ENCODE results near the gene CADPS2. TPM values are rescaled to one million over a fixed set of nuclear protein-coding genes. Genes with fewer than 3 reads are reported as not detected.

CADPS2 gene
- total RNA-seq, 4 donors from 2014 or later = 27.7 to 46.2 (median 32.6) TPM

DNA sequence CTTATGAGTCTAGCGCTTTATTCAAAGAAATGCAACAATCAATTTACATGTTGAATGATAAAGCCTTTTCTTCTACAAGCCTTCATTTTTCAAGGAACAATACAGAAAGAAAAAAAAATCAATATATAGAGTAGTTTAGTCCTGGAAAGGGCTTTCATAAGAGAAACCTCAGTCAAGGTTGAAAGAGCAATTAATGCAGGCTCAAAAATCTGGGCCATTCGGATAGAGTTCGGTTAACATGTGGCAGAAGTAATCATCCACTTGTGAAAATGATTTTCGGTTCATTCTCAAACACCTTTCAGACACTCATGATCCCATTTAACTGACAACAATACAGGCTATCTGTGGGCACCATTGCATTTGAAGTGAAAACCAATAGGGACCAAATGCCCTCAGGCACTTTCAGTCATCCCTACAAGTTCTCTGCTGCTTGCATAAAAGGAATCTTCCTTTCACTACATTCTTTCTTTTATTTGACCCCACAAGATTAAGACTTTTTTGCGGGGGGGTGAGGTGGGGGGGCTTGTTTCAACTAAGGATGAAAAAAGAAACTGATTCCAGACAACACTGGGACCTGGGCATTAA is 365.2 kb downstream of the CADPS2 start:
- WGBS, 2 donors = 67 to 69% methylated on average over 5 of the region's 5 CpGs
- H3K9me3 ChIP-seq = no peaks in the 10 kb centered on the region
- H3K4me3 ChIP-seq (replicated peaks in 1 of 3) = no peak overlapping the region
- H3K36me3 ChIP-seq = no peaks in the 10 kb centered on the region
- H3K27ac ChIP-seq = no peak overlapping the region
- no peaks in the 10 kb centered on the region for H3K27me3 ChIP-seq
- TF ChIP-seq, protein P1, sequence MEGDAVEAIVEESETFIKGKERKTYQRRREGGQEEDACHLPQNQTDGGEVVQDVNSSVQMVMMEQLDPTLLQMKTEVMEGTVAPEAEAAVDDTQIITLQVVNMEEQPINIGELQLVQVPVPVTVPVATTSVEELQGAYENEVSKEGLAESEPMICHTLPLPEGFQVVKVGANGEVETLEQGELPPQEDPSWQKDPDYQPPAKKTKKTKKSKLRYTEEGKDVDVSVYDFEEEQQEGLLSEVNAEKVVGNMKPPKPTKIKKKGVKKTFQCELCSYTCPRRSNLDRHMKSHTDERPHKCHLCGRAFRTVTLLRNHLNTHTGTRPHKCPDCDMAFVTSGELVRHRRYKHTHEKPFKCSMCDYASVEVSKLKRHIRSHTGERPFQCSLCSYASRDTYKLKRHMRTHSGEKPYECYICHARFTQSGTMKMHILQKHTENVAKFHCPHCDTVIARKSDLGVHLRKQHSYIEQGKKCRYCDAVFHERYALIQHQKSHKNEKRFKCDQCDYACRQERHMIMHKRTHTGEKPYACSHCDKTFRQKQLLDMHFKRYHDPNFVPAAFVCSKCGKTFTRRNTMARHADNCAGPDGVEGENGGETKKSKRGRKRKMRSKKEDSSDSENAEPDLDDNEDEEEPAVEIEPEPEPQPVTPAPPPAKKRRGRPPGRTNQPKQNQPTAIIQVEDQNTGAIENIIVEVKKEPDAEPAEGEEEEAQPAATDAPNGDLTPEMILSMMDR (IDR thresholded peaks at IDR 0.05) = no peak
- TF ChIP-seq POLR2A (IDR thresholded peaks at IDR 0.05) = no peak
- intact Hi-C loops (cut with DNase I) = no loop called here
- no peak for DNase-seq
- no peaks in the 10 kb centered on the region for H3K4me1 ChIP-seq

DNA sequence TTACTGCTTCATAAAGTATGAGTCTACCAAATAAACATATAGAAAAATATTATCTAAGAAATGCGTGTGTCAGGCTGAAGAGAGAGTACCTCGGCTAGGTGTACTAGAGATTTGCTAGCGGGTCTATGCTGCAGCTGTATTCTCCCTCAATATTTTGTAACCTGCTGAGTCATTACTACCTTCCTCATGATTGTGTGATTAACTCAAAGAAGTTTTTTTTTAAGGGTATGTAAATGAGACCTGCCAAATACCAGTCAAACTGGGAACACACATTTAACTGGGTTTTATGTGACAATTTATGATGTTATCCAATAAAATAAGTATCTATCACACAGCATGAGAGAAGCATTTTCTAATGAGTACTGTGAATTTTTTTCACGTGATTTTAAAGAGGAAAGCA is 367.8 kb downstream of the CADPS2 start:
- WGBS, 2 donors = 91 to 92% methylated on average over 4 of the region's 4 CpGs
- Histone ChIP-seq H3K36me3 (no peaks in the 10 kb centered on the region), H3K27me3 (no peaks in the 10 kb centered on the region), H3K4me3 (replicated peaks in 1 of 3) (no peak overlapping the region), H3K4me1 (no peaks in the 10 kb centered on the region), H3K9me3 (no peaks in the 10 kb centered on the region), H3K27ac (no peak overlapping the region)
- DNase-seq = no peak
- no peak for TF ChIP-seq POLR2A (IDR thresholded peaks at IDR 0.05)
- TF ChIP-seq, protein P1 (IDR thresholded peaks at IDR 0.05) = no peak
- intact Hi-C loops (cut with DNase I) = no loop called here

DNA sequence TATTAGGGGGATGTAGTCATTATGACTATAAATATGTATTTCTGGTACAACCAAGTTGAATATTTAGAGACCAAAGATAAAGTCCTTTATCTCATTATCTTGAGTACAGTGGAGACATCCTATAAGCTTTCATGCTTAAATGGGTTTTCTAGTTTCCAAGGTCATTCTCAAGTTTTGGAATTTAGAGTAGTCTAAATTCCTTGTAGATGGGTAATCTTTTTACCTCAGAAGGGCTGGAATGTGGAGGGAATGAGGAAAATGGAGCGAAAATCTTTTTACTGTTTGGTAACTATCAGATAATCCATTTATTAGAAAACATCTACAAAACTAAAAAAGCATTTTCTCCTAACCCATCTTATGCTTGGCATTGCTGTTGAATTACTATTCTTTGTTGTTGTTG is 368.7 kb downstream of the CADPS2 start:
- Histone ChIP-seq H3K27ac (no peak overlapping the region), H3K4me3 (replicated peaks in 1 of 3) (no peak overlapping the region), H3K36me3 (no peaks in the 10 kb centered on the region), H3K4me1 (no peaks in the 10 kb centered on the region), H3K27me3 (no peaks in the 10 kb centered on the region), H3K9me3 (no peaks in the 10 kb centered on the region)
- no peak for DNase-seq
- intact Hi-C loops (cut with DNase I) = no loop called here
- TF ChIP-seq POLR2A (IDR thresholded peaks at IDR 0.05) = no peak
- TF ChIP-seq, protein P1 (IDR thresholded peaks at IDR 0.05) = no peak
- WGBS, 2 donors = 53 to 95% methylated on average over 1 of the region's 1 CpG

DNA sequence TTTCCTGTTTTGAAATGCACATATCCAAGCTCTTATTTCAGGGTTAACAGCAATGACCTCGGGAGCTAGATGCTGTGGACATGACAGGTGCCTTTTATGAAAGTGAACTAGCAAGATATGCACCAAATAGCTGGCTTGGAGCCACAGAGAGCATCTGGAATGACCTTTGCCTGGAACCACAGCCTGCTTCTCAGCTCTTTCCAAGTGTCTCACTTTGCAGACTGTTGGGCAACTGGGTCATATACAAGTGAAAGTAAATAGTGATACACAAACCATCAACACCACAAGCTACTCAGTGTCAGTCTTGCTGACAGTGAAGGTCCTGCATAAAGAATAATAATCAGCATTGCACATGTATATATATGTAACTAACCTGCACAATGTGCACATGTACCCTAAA is 370.9 kb downstream of the CADPS2 start:
- Histone ChIP-seq H3K27ac (no peak overlapping the region), H3K4me3 (replicated peaks in 1 of 3) (no peak overlapping the region), H3K9me3 (no peaks in the 10 kb centered on the region), H3K36me3 (no peaks in the 10 kb centered on the region), H3K4me1 (no peaks in the 10 kb centered on the region), H3K27me3 (no peaks in the 10 kb centered on the region)
- DNase-seq = no peak
- 37 to 56% methylated on average over 1 of the region's 1 CpG for WGBS, 2 donors
- intact Hi-C loops (cut with DNase I) = no loop called here
- TF ChIP-seq POLR2A (IDR thresholded peaks at IDR 0.05) = no peak
- TF ChIP-seq, protein P1 (IDR thresholded peaks at IDR 0.05) = no peak

DNA sequence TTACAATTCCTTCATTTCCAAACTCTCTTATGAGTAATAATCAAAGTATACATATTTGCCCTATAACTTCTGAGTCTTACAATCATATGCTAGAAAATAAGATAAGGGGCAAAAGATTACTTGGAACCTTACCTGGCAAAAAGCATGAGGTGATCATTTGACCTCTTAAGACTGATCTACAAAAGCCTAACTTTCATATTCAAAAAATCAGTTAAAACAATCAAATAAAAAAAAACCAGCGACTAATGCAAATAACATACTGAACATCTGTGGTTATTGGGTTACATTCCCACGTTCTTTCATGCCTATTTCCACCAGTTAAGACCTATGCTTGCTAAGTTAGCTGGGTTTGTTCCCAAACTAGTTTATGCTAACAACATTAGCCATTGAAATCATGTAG is 375.0 kb downstream of the CADPS2 start:
- intact Hi-C loops (cut with DNase I) = no loop called here
- Histone ChIP-seq H3K4me1 (no peaks in the 10 kb centered on the region), H3K36me3 (no peaks in the 10 kb centered on the region), H3K9me3 (no peaks in the 10 kb centered on the region), H3K4me3 (replicated peaks in 1 of 3) (no peak overlapping the region), H3K27ac (no peak overlapping the region), H3K27me3 (no peaks in the 10 kb centered on the region)
- DNase-seq = no peak
- WGBS, 2 donors = 84 to 88% methylated on average over 2 of the region's 2 CpGs
- TF ChIP-seq POLR2A (IDR thresholded peaks at IDR 0.05) = no peak
- TF ChIP-seq, protein P1 (IDR thresholded peaks at IDR 0.05) = no peak
